Hypothalamus (tissue), 51 donors: Measurements from ENCODE around the gene DAGLA.
A peak's percentile ranks its signal among the peaks of the same experiment; 100 is the strongest.

Source experiments
- DNase-seq, 51 donors: peaks; one replicate each; lab custom pipeline; 2025; lab: John Stamatoyannopoulos, UW

Gene DAGLA

DNA sequence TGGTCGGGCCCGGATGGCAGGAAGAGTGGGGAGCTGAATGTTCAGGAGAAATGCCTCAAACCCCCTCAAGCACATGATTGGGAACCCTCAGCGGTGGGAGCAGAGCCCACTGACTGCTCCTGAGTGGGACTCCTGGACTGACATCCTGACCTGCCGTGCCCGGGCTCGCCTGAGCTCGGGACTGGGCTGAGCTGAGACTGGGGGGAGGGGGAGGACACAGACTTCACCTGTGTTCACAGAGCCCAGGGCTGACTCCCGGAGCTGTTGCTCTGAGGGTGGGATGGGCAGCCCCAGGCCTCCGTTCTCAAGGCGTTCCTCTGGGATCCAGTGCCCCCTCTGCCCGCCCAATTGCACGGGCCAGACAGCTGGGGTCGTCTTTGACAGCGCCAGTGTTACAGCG lies 24.6 kb downstream of the DAGLA start:
- no peak for DNase-seq

DNA sequence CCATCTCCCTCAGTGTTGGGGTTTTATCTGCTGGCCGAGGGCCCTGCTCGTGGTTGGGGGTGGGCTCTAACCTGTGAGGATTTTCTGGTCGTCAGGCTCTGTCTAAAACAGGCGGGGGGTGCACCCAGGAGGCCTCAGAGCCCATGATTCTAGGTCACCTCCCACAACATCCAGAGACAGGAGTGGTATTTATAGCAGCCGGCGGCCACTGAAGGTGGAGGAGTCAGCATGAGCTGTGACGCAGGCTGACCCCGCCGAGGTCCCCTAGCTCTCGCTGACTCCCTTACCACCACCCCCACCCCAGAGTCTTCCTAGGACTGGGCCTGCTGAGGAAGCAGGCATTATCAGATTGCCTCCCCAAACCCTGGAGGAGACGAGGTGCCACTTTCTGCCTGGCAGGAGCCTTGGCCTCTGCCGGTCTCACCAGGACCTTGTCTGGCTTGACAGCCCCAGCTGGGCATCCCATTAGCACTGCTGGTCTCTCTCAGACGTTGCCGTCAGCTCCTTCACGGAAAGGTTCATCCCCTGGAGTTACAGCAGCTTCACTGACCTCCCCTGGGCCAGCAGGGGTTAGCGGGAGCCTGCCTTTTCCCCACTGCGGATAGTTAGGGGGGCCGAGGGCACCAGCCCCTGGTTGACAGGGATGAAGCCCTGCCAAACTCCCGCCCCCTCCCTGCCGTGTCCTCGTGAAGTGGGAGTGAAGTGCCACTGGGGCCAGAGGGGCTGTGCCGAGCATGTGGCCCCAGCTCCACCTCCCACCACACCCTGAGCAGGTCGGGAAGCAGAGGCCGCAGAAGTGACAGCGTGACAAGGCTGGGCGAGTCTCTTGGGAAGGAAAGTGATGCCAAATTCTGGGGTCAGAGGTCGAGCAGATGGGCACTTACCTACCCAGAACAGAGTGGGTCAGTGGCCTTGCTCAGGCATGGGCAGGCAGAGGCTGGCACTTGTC lies 26.5 kb downstream of the DAGLA start:
- DNase-seq, result no peak

GRCh38 chr11:61707574-61707973 lies 27.4 kb downstream of the DAGLA start:
- DNase-seq, result no peak

GRCh38 chr11:61709110-61709509 lies 28.9 kb downstream of the DAGLA start:
- DNase-seq, result no peak

DNA sequence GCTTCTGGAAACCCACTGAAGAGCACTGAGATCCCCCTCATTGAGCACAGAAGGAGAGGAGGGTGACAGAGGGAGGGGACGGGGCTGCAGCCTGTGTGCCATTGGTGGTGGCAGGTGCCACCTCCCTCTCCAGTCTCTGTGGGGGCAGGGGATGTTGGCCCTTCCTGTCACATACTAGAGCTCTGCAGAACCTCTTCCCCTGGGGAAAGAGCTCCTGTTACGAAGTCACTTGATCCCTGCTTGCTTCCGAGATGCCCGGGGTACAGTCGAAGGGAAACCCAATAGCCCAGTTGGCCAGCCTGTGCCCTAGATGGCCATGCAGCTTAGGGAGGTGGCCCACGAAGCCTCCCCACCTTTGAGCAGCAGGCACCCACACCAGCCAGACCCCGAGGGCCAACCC lies 29.4 kb downstream of the DAGLA start:
- no peak for DNase-seq

GRCh38 chr11:61710019-61710418 lies 29.8 kb downstream of the DAGLA start:
- DNase-seq, result no peak

DNA sequence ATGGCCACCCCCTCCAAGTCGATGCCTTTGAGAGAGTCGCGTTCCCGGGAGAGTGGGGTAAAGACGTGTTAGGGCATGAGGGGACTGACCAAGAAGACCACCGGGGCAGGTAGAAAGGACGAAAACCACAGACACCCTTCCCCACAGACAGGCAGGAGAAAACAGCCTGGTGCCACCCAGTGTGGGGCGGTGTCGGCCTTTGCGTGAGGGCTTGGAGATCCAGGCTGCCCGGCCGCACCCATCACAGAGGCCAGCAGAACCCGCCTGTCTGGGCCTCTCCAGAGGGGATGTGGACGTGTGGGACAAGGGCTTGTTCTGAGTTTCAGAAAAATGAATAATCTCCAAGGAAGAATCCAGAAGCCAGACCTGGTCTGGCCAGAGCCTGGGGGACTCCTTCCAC lies 30.8 kb downstream of the DAGLA start:
- DNase-seq, result no peak

- DNase-seq, result no peak
These were observed 31.3 kb downstream of the DAGLA start for GRCh38 chr11:61711498-61711897.

DNA sequence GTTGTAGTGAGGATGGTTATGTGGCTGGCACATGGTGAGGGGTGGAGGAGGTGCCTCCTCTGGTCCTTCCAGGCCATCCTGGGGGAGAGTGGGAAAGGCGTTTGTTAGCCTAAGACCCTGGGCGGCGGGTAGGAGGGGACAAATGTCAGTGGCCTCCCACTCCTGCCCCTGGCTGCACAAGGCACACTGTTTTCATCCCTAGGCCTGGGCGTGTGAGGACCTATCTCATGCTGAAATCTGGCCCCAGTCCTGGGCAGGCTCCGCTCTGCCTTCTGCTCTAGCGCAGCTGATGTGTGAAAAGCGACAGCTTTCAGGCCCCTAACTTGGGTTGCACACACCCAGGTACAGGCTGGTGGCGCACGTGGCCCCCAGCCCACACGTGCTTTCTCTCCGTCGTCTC lies 32.1 kb downstream of the DAGLA start:
- no peak for DNase-seq

DNA sequence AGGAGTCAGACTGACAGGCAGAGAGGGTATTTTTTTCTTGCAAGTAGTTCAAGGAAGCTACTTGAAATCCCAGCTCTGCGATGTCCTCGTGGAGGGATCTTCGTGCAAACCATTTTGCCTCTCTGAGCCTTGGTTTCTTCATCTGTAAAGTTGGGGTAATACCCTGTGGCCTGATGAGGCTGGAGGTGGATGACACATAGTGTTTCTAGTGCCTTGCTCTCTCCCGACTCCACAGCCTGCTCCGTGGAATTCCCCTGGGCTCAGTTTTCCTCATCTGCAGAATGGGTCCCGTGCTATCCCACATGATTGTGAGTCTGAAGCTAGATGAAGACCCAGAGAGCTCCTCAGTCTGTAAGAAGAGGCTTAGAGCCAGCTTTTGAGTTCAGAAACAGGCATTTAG lies 32.7 kb downstream of the DAGLA start:
- DNase-seq, result no peak

DNA sequence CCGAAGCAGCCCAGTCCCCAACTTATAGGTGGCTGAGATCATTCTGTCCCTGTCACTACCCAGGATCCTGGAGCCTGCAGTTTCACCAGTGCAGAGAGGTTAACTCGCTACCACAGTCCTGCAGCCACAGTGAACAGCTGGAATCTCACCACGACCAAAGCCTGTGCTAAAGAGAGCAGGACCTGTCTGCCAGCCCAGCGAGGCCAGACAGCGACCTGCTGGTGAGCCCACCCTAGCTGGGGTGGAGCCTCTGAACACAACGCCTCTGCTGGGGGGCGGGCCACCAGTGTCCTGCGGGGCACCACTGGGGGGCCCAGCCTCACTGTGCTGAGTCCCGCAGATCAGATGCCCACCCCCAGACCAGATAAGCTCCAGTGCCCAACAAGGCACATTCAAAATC lies 33.3 kb downstream of the DAGLA start:
- DNase-seq, result no peak

- no peak for DNase-seq
These were observed 33.7 kb downstream of the DAGLA start for GRCh38 chr11:61713906-61714305.

DNA sequence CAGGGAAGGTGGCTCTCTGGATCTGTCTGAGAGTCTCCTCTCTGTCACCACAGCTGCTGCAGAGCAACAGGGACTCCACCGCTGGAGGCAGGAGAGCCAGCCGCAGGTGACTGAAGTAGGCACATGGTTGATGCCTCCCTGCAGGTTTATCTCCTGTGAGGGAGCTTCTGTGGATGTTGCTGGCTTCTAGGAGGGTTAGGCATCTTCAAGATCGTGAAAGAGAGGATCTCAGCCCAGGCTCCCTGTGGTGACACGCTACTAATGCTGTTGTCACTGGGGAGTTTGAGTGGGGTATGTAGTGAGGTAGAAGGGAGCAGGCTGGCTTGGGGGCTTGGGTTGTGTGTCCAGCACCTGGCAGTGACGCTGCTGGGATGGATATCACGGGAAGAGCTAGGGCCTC lies 34.1 kb downstream of the DAGLA start:
- DNase-seq, result no peak

- DNase-seq, result no peak
These were observed 34.7 kb downstream of the DAGLA start for GRCh38 chr11:61714916-61715315.

DNA sequence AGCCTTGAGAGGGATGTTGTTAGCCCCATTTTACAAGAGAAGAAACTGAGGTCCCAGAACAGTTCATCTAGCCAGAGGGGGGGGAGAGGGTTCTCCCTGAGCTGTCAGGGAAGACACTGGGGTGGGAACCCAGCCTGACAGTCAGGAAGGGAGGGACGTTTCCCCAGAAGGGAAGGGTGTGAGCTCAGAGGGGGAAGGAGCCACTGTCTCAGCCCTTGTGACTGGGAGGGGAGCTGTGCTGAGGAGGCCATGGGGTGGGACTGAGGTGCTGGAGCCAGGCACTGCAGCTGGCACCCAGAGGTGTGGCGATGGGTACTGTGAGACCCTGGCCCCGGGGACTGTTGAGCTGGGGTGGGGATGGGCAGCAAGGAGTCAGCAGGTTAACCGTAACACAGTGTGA lies 35.7 kb downstream of the DAGLA start:
- DNase-seq, result no peak

DNA sequence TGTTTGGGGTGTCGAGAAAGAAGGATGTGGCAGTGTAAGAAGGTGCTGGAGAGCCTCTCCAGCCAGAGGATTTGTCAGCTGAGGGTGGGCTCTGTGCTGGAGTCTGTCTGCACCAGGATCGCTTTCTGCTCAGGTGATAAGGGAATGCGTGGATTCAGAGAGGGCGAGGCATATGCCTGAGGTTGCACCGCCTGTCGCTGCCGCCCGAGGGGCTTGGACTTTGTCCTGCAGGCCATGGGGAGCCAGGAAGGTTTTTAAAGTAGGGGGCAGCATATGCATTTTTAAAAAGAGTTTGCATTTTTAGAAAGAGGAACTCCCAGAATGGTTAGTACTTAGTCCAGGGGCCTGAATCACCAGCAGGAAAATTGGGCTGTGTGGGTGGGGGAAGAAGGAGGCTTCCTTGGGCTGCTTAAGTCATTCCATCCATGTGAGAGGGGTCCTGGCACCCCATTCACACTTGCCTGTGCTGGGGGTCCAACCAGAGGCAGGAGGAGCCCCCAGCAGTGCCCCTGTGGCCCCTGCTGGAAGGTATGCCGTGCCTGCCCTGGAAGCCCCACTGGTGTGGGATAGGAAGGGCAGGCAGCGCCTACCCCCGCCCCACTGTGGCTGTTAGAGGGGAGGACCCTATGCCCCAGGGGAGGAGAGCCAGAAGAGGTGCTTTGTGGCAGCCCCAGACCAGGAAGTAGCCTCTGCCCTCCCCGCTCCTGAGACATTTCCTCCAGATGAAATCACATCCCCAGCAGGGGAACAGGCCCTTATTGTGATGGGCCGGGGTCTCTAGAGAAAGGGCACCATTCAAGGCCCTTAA lies 36.5 kb downstream of the DAGLA start:
- DNase-seq, result no peak

GRCh38 chr11:61717286-61718033 lies 37.3 kb downstream of the DAGLA start:
- no peak for DNase-seq

GRCh38 chr11:61718046-61718531 lies 37.9 kb downstream of the DAGLA start:
- DNase-seq, result peak in 1 of 51 donors; percentile 68

DNA sequence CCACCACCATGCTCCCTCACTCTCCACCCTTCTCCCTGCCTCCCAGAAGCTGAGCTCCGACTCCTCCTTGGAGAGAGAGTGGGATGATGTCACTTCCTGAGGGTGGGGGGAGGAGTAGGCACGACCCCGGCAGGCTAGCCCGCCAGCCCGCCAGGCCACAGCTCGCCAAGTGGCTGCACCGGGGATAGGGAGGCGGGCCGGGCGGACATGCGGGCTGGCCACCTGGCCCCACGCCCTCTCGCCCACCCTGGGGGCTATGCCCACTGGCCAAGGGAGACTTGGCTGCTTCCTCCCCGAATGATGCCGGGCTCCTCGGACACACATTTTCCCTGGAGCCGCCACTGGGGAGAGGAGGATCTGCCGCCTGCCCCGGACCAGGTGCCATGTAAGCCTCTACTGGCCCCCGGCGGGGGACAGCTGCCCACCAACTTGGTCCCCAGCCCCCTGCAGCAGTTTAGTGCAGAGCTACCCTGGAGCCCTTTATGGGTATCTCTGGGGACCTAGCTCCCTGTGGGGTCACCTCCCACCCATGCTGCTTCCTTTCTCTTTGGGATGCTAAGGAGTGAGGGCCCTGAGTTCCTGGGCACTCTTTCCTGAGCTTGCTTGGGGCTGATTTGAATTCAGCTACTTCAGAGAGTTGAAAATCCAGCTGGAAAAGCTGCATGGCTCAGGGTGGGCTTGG lies 38.6 kb downstream of the DAGLA start:
- DNase-seq, result peak in 28 of 51 donors; percentile 5 to 72 (median 38)

DNA sequence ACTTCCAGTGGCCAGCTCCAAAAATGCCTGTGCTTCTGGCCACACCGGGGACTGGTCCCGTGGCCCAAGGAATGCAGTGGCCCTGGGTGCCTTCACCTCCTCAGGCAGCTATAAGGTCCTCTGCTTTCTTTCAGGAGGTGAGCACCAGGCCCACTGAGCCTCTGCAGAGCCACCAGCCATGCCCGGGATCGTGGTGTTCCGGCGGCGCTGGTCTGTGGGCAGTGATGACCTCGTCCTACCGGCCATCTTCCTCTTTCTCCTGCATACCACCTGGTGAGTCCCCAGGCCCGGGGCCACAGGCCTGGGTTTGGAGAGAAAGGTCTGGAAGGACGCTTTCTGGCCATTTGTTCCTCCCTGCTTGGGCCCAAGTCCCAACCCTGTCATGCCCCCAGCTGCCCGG lies 39.8 kb downstream of the DAGLA start:
- no peak for DNase-seq
